Measurements from ENCODE around the gene C19orf73.
"Not testable (repeated sequence)": the region's sequence is repeated elsewhere in the genome, so short reads cannot be mapped to it uniquely, and the experiment has no call there.

Gene C19orf73

GRCh38 chr19:49140951-49141350 lies 22.0 kb upstream of the C19orf73 start:
- DNase-seq (ENCODE audit: insufficient read length, low spot score) = no peak
- no peak for TF ChIP-seq POLR2A (IDR thresholded peaks at IDR 0.05; ENCODE audit: low read depth, low read length)
- no peak for FAIRE-seq

GRCh38 chr19:49136771-49137171 lies 17.8 kb upstream of the C19orf73 start:
- DNase-seq (ENCODE audit: insufficient read length, low spot score) = no peak
- TF ChIP-seq POLR2A (IDR thresholded peaks at IDR 0.05; ENCODE audit: low read depth, low read length) = no peak
- no peak for FAIRE-seq

- FAIRE-seq (no peak), DNase-seq (ENCODE audit: insufficient read length, low spot score) (no peak)
- no peak for TF ChIP-seq POLR2A (IDR thresholded peaks at IDR 0.05; ENCODE audit: low read depth, low read length)
Measured at GRCh38 chr19:49135686-49136085, 16.7 kb upstream of the C19orf73 start.

- FAIRE-seq (no peak), DNase-seq (ENCODE audit: insufficient read length, low spot score) (no peak)
- no peak for TF ChIP-seq POLR2A (IDR thresholded peaks at IDR 0.05; ENCODE audit: low read depth, low read length)
Measured at GRCh38 chr19:49133621-49134454, 14.9 kb upstream of the C19orf73 start.

GRCh38 chr19:49132974-49133609 lies 14.1 kb upstream of the C19orf73 start:
- no peak for DNase-seq (ENCODE audit: insufficient read length, low spot score)
- TF ChIP-seq POLR2A (IDR thresholded peaks at IDR 0.05; ENCODE audit: low read depth, low read length) = no peak

GRCh38 chr19:49130325-49130724 lies 11.4 kb upstream of the C19orf73 start:
- no peak for TF ChIP-seq POLR2A (IDR thresholded peaks at IDR 0.05; ENCODE audit: low read depth, low read length)
- no peak for FAIRE-seq
- no peak for DNase-seq (ENCODE audit: insufficient read length, low spot score)

More at GRCh38 chr19:49132974-49133609, 14.1 kb upstream of the C19orf73 start:
- no peak for FAIRE-seq

GRCh38 chr19:49129238-49129583 lies 10.3 kb upstream of the C19orf73 start:
- no peak for FAIRE-seq
- no peak for TF ChIP-seq POLR2A (IDR thresholded peaks at IDR 0.05; ENCODE audit: low read depth, low read length)
- DNase-seq (ENCODE audit: insufficient read length, low spot score) = no peak

- DNase-seq (ENCODE audit: insufficient read length, low spot score) = no peak
- FAIRE-seq = no peak
- TF ChIP-seq POLR2A (IDR thresholded peaks at IDR 0.05; ENCODE audit: low read depth, low read length) = no peak
Measured at GRCh38 chr19:49128545-49129237, 9.7 kb upstream of the C19orf73 start.

GRCh38 chr19:49127674-49128544 lies 9.0 kb upstream of the C19orf73 start:
- peak; percentile 90 for DNase-seq (ENCODE audit: insufficient read length, low spot score)
- TF ChIP-seq POLR2A (IDR thresholded peaks at IDR 0.05; ENCODE audit: low read depth, low read length) = peak; percentile 18; the same call in 1 of the 2 replicates
- FAIRE-seq = peak; percentile 30

- not testable (repeated sequence) for DNase-seq (ENCODE audit: insufficient read length, low spot score); FAIRE-seq
Measured at GRCh38 chr19:49127225-49127624, 8.3 kb upstream of the C19orf73 start.

- FAIRE-seq (no peak), DNase-seq (ENCODE audit: insufficient read length, low spot score) (no peak)
- TF ChIP-seq POLR2A (IDR thresholded peaks at IDR 0.05; ENCODE audit: low read depth, low read length) = no peak
Measured at GRCh38 chr19:49126575-49126974, 7.6 kb upstream of the C19orf73 start.

- DNase-seq (ENCODE audit: insufficient read length, low spot score) = no peak
- no peak for TF ChIP-seq POLR2A (IDR thresholded peaks at IDR 0.05; ENCODE audit: low read depth, low read length)
- no peak for FAIRE-seq
Measured at GRCh38 chr19:49125025-49125731, 6.2 kb upstream of the C19orf73 start.

GRCh38 chr19:49123285-49123684 lies 4.3 kb upstream of the C19orf73 start:
- not testable (repeated sequence) for FAIRE-seq; DNase-seq (ENCODE audit: insufficient read length, low spot score)

- FAIRE-seq; DNase-seq (ENCODE audit: insufficient read length, low spot score): not testable (repeated sequence)
Measured at GRCh38 chr19:49121841-49122240, 2.9 kb upstream of the C19orf73 start.
